Smooth muscle cell (in vitro differentiated cells): Measurements from ENCODE around the gene TANGO2. TPM values are rescaled to one million over a fixed set of nuclear protein-coding genes. Genes with fewer than 3 reads are reported as not detected.

Experiments used
- DNase-seq: peaks from one replicate; lab custom pipeline; 2025; ENCODE audit not compliant: unreplicated experiment; lab: John Stamatoyannopoulos, UW
- H2AFZ ChIP-seq: fragments of 200-600 bp; sonication (generic); 2 replicates; pipeline ENCODE4 v1.6.0; 2016; ENCODE audit warnings: antibody characterized with exemption, low read depth, mild to moderate bottlenecking
- H3F3A ChIP-seq: fragments of 200-600 bp; sonication (generic); 2 replicates; pipeline ENCODE4 v1.6.0; 2017; ENCODE audit warnings: antibody characterized with exemption, low read depth
- H3K27ac ChIP-seq: fragments of 200-600 bp; sonication (generic); 2 replicates; pipeline ENCODE4 v1.5.1; 2016; ENCODE audit warnings: low read depth, mild to moderate bottlenecking
- H3K27me3 ChIP-seq: fragments of 200-600 bp; sonication (generic); 2 replicates; pipeline ENCODE4 v1.6.1; 2016; ENCODE audit warnings: low read depth, mild to moderate bottlenecking
- H3K36me3 ChIP-seq: fragments of 200-600 bp; sonication (generic); 2 replicates; pipeline ENCODE4 v1.5.1; 2016; ENCODE audit warnings: low read depth
- H3K4me1 ChIP-seq: fragments of 200-600 bp; sonication (generic); 2 replicates; pipeline ENCODE4 v1.5.1; 2016; ENCODE audit warnings: low read depth
- H3K4me2 ChIP-seq: fragments of 200-600 bp; sonication (generic); 2 replicates; pipeline ENCODE4 v1.6.0; 2016; ENCODE audit warnings: mild to moderate bottlenecking
- H3K4me3 ChIP-seq: fragments of 200-600 bp; sonication (generic); 2 replicates; pipeline ENCODE4 v1.5.1; 2016; ENCODE audit warnings: mild to moderate bottlenecking
- H3K79me2 ChIP-seq: fragments of 200-600 bp; sonication (generic); 2 replicates; pipeline ENCODE4 v1.6.0; 2016; ENCODE audit warnings: low read depth, mild to moderate bottlenecking
- H3K9ac ChIP-seq: fragments of 200-600 bp; sonication (generic); 2 replicates; pipeline ENCODE4 v1.6.0; 2016; ENCODE audit warnings: low read depth
- H3K9me3 ChIP-seq: fragments of 200-600 bp; sonication (generic); replicated peaks from 2 replicates; pipeline ENCODE4 v1.5.1; 2016; ENCODE audit warnings: low read depth
- H4K20me1 ChIP-seq: fragments of 200-600 bp; sonication (generic); 2 replicates; pipeline ENCODE4 v1.6.0; 2016; ENCODE audit warnings: low read depth
- CTCF ChIP-seq: fragments of 200-600 bp; sonication (generic); IDR thresholded peaks from 2 replicates; pipeline ENCODE4 v1.5.1; 2017; ENCODE audit warnings: borderline replicate concordance, mild to moderate bottlenecking, antibody characterized with exemption; ENCODE audit not compliant: insufficient read depth, poor library complexity, severe bottlenecking
- WGBS: methylation state at CpG from one replicate; pipeline ENCODE4 v1.1.7; 2016; ENCODE audit warnings: low lambda C conversion rate; 5-methylcytosine and 5-hydroxymethylcytosine counted together
- polyA plus RNA-seq: library from polyadenylated mRNA; unstranded; fragments of >200 nt; fragmentation: Nextera tagmentation; extraction: Ambion mirVana; gene quantifications from 2 replicates; pipeline ENCODE4 v1.2.1, GENCODE V29; 2016
- total RNA-seq: library from RNA; depleted of rRNA; stranded (reverse); fragments of >200 nt; gene quantifications from 2 replicates; pipeline ENCODE4 v1.2.3, GENCODE V29; 2014

The TANGO2 gene
- total and polyA plus RNA-seq, 2 experiments from 2014 or later, result 10.8 to 14.7 TPM

GRCh38 chr22:20008221-20008995 lies 12.5 kb upstream of the TANGO2 start:
- H3K79me2 ChIP-seq, result no peaks in the 10 kb centered on the region
- WGBS, result 90% methylated on average over 10 of the region's 11 CpGs
- no peaks in the 10 kb centered on the region for H4K20me1 ChIP-seq
- no peaks in the 10 kb centered on the region for H3K36me3 ChIP-seq
- no peak for TF ChIP-seq CTCF
- DNase-seq, result no peak
- no peaks in the 10 kb centered on the region for H3K27me3 ChIP-seq
- H2AFZ ChIP-seq, result no peak overlapping the region
- H3F3A ChIP-seq, result peaks cover 4% of the 10 kb centered on the region
- H3K9ac ChIP-seq, result no peak overlapping the region
- peaks cover 12% of the 10 kb centered on the region for H3K9me3 ChIP-seq
- H3K4me2 ChIP-seq, result no peak overlapping the region
- no peak overlapping the region for H3K27ac ChIP-seq
- H3K4me1 ChIP-seq, result no peaks in the 10 kb centered on the region
- H3K4me3 ChIP-seq, result no peak overlapping the region

GRCh38 chr22:20009018-20009491 lies 11.9 kb upstream of the TANGO2 start:
- WGBS, result 85% methylated on average over 9 of the region's 9 CpGs
- no peak overlapping the region for H2AFZ ChIP-seq
- no peak overlapping the region for H3K4me2 ChIP-seq
- H3K79me2 ChIP-seq, result no peaks in the 10 kb centered on the region
- H3K9me3 ChIP-seq, result peaks cover 7% of the 10 kb centered on the region
- H3K36me3 ChIP-seq, result no peaks in the 10 kb centered on the region
- H3F3A ChIP-seq, result no peaks in the 10 kb centered on the region
- no peak overlapping the region for H3K9ac ChIP-seq
- H4K20me1 ChIP-seq, result no peaks in the 10 kb centered on the region
- no peaks in the 10 kb centered on the region for H3K4me1 ChIP-seq
- DNase-seq, result no peak
- H3K27me3 ChIP-seq, result no peaks in the 10 kb centered on the region
- no peak overlapping the region for H3K4me3 ChIP-seq
- H3K27ac ChIP-seq, result no peak overlapping the region
- TF ChIP-seq CTCF, result no peak

GRCh38 chr22:20009582-20010306 lies 11.2 kb upstream of the TANGO2 start:
- H3K27ac ChIP-seq, result no peak overlapping the region
- H3K4me3 ChIP-seq, result no peak overlapping the region
- H3K36me3 ChIP-seq, result no peaks in the 10 kb centered on the region
- H2AFZ ChIP-seq, result no peak overlapping the region
- H3K9ac ChIP-seq, result no peak overlapping the region
- peaks cover under 1% of the 10 kb centered on the region for H3K9me3 ChIP-seq
- no peaks in the 10 kb centered on the region for H3K79me2 ChIP-seq
- H3F3A ChIP-seq, result no peaks in the 10 kb centered on the region
- no peaks in the 10 kb centered on the region for H4K20me1 ChIP-seq
- TF ChIP-seq CTCF, result no peak
- DNase-seq, result no peak
- 96% methylated on average over 8 of the region's 8 CpGs for WGBS
- H3K27me3 ChIP-seq, result peaks cover 5% of the 10 kb centered on the region
- no peaks in the 10 kb centered on the region for H3K4me1 ChIP-seq
- H3K4me2 ChIP-seq, result no peak overlapping the region
